Fibroblast of skin of right quadriceps (primary cell): Measurements from ENCODE around the gene NKG7.
A peak's percentile ranks its signal among the peaks of the same experiment; 100 is the strongest.

Experiments
- DNase-seq: peaks from one replicate; pipeline ENCODE4 v3.0.0-alpha.2; 2013

Gene NKG7

GRCh38 chr19:51333836-51334460, 38.5 kb downstream of the NKG7 start:
- no peak for DNase-seq

GRCh38 chr19:51331716-51332115, 40.7 kb downstream of the NKG7 start:
- DNase-seq: no peak

- no peak for DNase-seq
Measured at GRCh38 chr19:51331193-51331592, 41.3 kb downstream of the NKG7 start.

GRCh38 chr19:51330366-51330765, 42.1 kb downstream of the NKG7 start:
- DNase-seq: no peak

- no peak for DNase-seq
Measured at GRCh38 chr19:51329411-51329810, 43.0 kb downstream of the NKG7 start.

GRCh38 chr19:51327066-51328001, 45.1 kb downstream of the NKG7 start:
- peak; percentile 18 for DNase-seq

- no peak for DNase-seq
Measured at GRCh38 chr19:51326216-51327065, 46.0 kb downstream of the NKG7 start.

GRCh38 chr19:51325161-51325976, 47.1 kb downstream of the NKG7 start:
- no peak for DNase-seq

- DNase-seq: no peak
Measured at GRCh38 chr19:51324167-51324481, 48.3 kb downstream of the NKG7 start.

GRCh38 chr19:51323481-51324166, 48.8 kb downstream of the NKG7 start:
- no peak for DNase-seq

GRCh38 chr19:51321799-51322198, 50.7 kb downstream of the NKG7 start:
- no peak for DNase-seq
